Esophagus (tissue), 2 donors: ENCODE data around the gene FBN1. TPM values are rescaled to one million over a fixed set of nuclear protein-coding genes. Genes with fewer than 3 reads are reported as not detected.

Source experiments
- H3K27ac ChIP-seq, 2 donors: one replicate each; pipeline ENCODE4 v1.5.1; 2013; ENCODE audit warnings: low read depth in 2 of 2, mild to moderate bottlenecking in 2 of 2, inconsistent platforms in 1 of 2, low read length in 1 of 2, moderate library complexity in 1 of 2
- H3K27me3 ChIP-seq, 2 donors: one replicate each; pipeline ENCODE4 v1.6.1; 2013; ENCODE audit warnings: low read length in 2 of 2, control low read depth in 1 of 2, mild to moderate bottlenecking in 1 of 2; ENCODE audit not compliant: insufficient read depth in 2 of 2, control insufficient read depth in 1 of 2
- H3K36me3 ChIP-seq, 2 donors: one replicate each; pipeline ENCODE4 v1.6.1; 2013; ENCODE audit warnings: low read length in 1 of 2; ENCODE audit not compliant: control insufficient read depth in 2 of 2, insufficient read depth in 2 of 2
- H3K4me1 ChIP-seq, 2 donors: one replicate each; pipeline ENCODE4 v1.6.1; 2013; ENCODE audit warnings: low read length in 1 of 2; ENCODE audit not compliant: control insufficient read depth in 2 of 2, insufficient read depth in 2 of 2
- H3K4me3 ChIP-seq, 2 donors: one replicate each; pipeline ENCODE4 v1.5.1; 2013; ENCODE audit warnings: low read length in 2 of 2, mild to moderate bottlenecking in 2 of 2, low read depth in 1 of 2, moderate library complexity in 1 of 2
- H3K9me3 ChIP-seq, 2 donors: one replicate each; pipeline ENCODE4 v1.6.1; 2013; ENCODE audit warnings: mild to moderate bottlenecking in 2 of 2, low read depth in 1 of 2, low read length in 1 of 2, moderate library complexity in 1 of 2; ENCODE audit not compliant: control insufficient read depth in 2 of 2, insufficient read depth in 1 of 2
- WGBS, 2 donors: extraction: QIAGEN DNeasy Blood & Tissue Kit; methylation state at CpG; one replicate each; pipeline ENCODE4 v1.1.7; 2013; 5-methylcytosine and 5-hydroxymethylcytosine counted together
- polyA plus RNA-seq, 2 donors: library from polyadenylated mRNA; stranded (reverse); fragments of 200-250 nt; gene quantifications; one replicate each; pipeline ENCODE4 v1.2.3, GENCODE V29; 2013
- donor health status: healthy with polysubstance abuse.
- donor health status: Bipolar disorder and iron deficiency.

Gene FBN1
- polyA plus RNA-seq, 2 donors, result 1.8 to 6.4 TPM

DNA sequence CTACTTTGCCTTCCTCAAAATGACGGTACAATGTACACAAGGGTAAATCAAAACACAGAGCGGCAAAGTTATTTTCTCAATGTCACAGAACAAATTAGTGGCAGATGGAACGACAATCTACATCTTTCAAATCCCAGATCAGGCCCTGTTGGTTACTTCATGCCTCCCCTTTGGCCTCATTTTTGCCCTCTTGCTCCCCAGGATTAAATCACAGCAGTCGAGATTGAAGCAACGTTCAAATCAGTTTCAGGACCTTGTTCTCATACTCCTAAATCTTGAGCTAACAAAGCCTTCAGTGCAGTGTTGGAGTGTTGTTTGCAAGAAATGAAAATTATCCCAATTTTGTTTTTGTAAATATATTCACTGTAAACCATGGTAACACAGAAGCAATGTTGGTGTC lies 91.4 kb downstream of the FBN1 start:
- H3K4me3 ChIP-seq, result no peak overlapping the region
- no peaks in the 10 kb centered on the region for H3K4me1 ChIP-seq
- no peaks in the 10 kb centered on the region for H3K9me3 ChIP-seq
- no peak overlapping the region for H3K27ac ChIP-seq
- WGBS, 2 donors, result 77 to 83% methylated on average over 5 of the region's 5 CpGs
- H3K27me3 ChIP-seq, result no peaks in the 10 kb centered on the region
- no peaks in the 10 kb centered on the region for H3K36me3 ChIP-seq

DNA sequence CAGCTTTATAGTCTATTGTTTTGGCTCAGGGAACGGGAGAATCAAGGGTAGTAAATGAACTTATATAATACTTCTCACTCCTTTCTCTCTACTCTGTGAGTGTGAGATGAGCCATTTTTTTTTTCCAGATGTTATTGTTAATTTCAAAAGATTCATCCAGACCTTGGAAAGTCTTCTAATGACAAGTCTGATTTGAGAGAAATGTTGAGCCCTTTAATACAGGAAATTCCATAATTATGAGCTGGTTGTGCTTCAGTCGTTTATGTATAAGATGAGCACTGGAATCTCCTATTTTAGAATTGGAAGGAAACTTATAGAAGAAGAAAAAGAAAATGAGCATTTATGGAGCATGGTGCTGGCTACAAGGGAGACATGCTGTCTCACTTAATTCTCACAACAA lies 92.0 kb downstream of the FBN1 start:
- 61 to 63% methylated on average over 2 of the region's 2 CpGs for WGBS, 2 donors
- no peak overlapping the region for H3K27ac ChIP-seq
- no peak overlapping the region for H3K4me3 ChIP-seq
- H3K36me3 ChIP-seq, result no peaks in the 10 kb centered on the region
- H3K9me3 ChIP-seq, result no peaks in the 10 kb centered on the region
- no peaks in the 10 kb centered on the region for H3K27me3 ChIP-seq
- no peaks in the 10 kb centered on the region for H3K4me1 ChIP-seq

DNA sequence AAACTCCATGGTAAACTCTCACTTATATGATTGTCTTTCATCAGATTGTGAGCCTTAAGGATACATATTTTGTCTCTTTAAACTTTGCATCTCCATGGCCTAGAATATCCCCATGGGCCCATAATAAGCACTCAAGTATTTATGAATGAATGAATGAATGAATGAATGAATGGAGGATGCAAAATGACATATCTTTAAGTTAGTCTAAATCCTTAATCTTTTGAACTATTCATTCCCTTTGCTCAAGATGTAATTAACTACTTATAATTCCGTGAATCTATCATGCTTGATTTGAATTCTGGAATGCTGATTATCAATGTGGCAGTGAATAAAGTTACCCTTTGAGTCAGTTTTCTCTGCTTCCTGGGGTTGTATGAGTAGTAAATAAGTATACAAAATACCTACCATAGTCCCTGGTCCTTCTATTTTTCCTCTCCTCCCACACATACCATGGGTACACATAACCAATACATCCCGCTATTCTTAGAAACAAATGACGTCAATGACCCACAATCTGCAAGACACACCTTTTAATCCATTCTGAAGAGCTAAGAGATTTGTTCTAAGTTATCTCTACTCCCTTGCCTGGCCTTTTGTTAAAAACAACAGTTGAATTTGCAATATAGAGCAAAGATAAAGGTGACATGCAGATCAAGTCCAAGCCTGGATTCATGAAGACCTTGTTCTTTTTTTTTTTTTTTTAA lies 94.5 kb downstream of the FBN1 start:
- WGBS, 2 donors, result 76 to 81% methylated on average over 3 of the region's 3 CpGs
- Histone ChIP-seq H3K4me1 (no peaks in the 10 kb centered on the region), H3K4me3 (no peak overlapping the region)

DNA sequence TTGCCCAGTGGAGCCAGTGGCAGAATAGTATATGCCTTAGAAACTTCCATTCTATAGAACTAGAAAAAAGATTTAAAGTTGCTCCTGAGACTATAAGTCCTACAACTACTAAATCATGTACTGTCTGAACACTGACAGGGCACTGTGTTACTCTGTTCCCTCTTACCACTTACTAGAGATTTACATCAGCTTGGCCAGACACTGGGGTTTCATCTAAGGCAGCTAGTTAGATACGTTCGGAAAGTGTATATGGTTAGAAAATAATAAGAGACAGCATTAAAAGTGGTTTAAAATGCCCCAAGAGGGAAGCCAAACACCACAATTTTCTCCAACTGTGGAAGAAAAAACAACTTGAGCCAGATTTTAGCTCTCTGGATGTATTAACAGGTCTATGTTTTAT lies 97.1 kb downstream of the FBN1 start:
- Histone ChIP-seq H3K9me3 (no peaks in the 10 kb centered on the region), H3K27ac (no peak overlapping the region), H3K4me3 (no peak overlapping the region), H3K4me1 (no peaks in the 10 kb centered on the region), H3K27me3 (no peaks in the 10 kb centered on the region), H3K36me3 (no peaks in the 10 kb centered on the region)
- 81 to 86% methylated on average over 2 of the region's 2 CpGs for WGBS, 2 donors

More for the DNA sequence above, 94.5 kb downstream of the FBN1 start:
- Histone ChIP-seq H3K27me3 (no peaks in the 10 kb centered on the region), H3K9me3 (no peaks in the 10 kb centered on the region), H3K36me3 (no peaks in the 10 kb centered on the region), H3K27ac (no peak overlapping the region)

DNA sequence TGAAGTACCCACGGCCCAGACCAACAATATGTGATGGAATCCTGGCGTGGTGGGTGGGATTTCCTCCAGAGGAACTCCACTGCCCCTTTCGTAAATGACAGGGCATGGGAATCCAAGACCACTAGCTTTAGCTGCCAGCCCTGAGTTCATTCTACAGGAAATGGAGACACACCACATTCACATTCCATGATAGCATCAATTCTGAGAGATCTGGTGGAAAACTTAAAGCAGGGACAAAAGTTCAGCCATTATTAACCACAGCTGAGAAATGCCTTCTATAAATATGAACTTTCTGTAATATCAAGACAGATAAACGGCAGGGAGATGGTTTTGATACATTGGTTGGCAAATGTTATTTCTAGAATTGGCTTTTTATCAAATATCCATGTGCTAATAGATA lies 98.2 kb downstream of the FBN1 start:
- Histone ChIP-seq H3K27me3 (no peaks in the 10 kb centered on the region), H3K9me3 (no peaks in the 10 kb centered on the region), H3K4me1 (no peaks in the 10 kb centered on the region), H3K27ac (no peak overlapping the region), H3K4me3 (no peak overlapping the region), H3K36me3 (no peaks in the 10 kb centered on the region)
- 63 to 64% methylated on average over 4 of the region's 4 CpGs for WGBS, 2 donors

DNA sequence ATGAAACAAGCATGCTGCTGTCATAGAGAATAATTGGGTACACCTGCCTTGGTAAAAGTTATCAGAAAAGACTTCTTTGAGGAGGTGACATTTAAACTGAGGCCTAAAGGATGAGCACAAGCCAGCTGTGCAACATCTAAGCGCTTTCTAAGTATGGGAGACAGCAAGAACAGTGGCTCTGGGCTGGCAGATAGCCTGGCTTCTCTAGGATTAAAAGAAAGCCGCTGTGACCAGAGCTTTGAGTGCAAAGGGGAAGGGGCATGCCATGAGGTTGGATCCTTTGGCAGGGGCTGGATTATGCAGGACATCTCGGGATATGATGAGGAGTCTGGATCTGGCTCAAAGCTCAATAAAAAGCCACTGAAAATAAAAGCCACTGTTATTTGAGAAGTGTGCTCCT lies 99.2 kb downstream of the FBN1 start:
- Histone ChIP-seq H3K27me3 (no peaks in the 10 kb centered on the region), H3K27ac (no peak overlapping the region), H3K4me3 (no peak overlapping the region), H3K4me1 (peaks cover 0 to 3% of the 10 kb centered on the region in 2 donors), H3K9me3 (no peaks in the 10 kb centered on the region), H3K36me3 (no peaks in the 10 kb centered on the region)
- WGBS, 2 donors, result 76 to 84% methylated on average over 3 of the region's 3 CpGs

DNA sequence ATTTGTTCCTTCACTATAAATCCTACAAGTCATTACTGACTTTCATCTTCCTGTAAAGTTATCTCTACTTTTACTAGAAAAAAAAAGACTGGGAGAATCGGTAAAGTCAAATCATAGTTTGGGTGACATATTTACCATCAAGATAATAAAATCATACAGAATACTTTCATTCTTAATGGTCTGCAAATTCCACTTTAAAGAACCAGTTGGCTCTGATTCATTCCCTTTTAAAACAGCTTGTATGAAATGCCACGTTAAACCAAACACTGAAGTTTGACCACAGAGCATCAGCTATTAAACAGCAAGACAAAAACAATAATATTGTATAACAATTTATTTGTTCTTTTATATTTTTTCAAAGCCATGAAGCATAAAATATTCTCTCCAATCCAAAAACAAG lies 100.7 kb downstream of the FBN1 start:
- H3K4me1 ChIP-seq, result peaks cover 0 to 3% of the 10 kb centered on the region in 2 donors
- no peaks in the 10 kb centered on the region for H3K36me3 ChIP-seq
- 53 to 54% methylated on average over 2 of the region's 2 CpGs for WGBS, 2 donors
- H3K9me3 ChIP-seq, result no peaks in the 10 kb centered on the region
- no peaks in the 10 kb centered on the region for H3K27me3 ChIP-seq
- H3K4me3 ChIP-seq, result no peak overlapping the region
- H3K27ac ChIP-seq, result no peak overlapping the region

DNA sequence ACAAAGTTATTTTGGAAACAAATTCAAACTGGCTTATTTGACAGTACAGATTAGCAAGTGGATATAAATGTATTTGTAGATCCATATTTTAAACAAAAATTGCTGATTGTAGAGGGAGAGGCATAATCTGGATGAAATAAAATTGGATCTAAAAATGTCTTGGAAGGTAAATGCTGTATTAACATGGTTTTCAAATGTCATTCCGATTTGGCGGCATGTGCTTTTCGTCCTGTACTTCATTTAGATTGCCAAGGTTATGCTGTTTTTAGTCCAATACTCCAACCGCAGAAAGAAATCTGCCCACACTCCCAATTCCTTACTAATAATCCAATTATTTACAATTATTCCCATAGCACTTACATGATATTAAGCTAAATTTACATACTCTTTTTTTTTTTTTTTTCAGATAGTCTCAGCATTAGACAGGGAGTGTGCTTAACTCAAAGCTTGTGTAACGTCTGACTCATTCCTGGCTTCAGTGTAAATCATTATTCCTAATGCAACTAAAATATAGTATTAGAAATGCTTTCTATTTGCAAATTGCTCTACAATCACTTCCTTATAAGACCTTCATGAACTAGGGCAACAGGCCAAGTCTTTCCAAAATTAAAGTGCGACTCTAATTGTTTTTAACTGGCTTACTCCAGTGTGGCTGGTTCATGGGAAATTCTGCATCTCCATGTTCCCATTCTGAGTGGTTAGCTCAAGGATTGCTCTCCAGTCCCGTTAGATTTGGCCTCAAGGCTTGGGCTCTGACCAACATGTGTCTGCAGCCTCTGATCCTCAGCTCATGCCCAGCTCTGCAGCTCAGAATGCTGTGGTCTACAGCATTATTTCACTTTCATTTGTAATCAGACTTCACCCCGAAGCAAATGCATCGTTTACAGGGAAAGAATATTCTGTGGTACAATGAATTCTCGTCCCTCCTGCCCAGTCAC lies 103.9 kb downstream of the FBN1 start:
- 39 to 48% methylated on average over 10 of the region's 10 CpGs for WGBS, 2 donors
- Histone ChIP-seq H3K36me3 (no peaks in the 10 kb centered on the region), H3K27me3 (peaks cover 0 to 4% of the 10 kb centered on the region in 2 donors), H3K27ac (peak overlapping the region in 1 of 2 donors; percentile 42), H3K9me3 (no peaks in the 10 kb centered on the region), H3K4me3 (no peak overlapping the region), H3K4me1 (peaks cover 0 to 3% of the 10 kb centered on the region in 2 donors)

DNA sequence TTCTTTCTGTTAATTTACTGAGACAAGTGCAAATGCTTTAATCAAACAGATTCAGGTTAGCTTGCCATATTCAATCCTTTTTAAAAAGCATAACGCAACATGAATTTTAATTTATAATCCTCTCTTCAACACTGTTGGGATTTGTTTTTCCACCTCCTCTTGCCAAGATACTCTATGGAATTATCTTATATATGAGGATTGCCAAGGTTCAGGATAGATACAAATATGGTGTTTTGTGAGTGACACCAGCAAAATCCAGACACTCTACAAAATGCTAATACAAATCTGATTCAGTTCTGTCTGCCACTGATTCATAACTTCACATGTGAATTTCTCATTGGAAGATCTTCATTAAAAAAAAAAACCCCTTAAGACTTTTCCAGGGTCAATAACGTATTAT lies 104.8 kb downstream of the FBN1 start:
- H3K36me3 ChIP-seq, result no peaks in the 10 kb centered on the region
- 77 to 82% methylated on average over 2 of the region's 2 CpGs for WGBS, 2 donors
- no peak overlapping the region for H3K27ac ChIP-seq

More for the DNA sequence above, 104.8 kb downstream of the FBN1 start:
- Histone ChIP-seq H3K4me3 (no peak overlapping the region), H3K4me1 (peaks cover 0 to 3% of the 10 kb centered on the region in 2 donors), H3K27me3 (peaks cover 0 to 4% of the 10 kb centered on the region in 2 donors), H3K9me3 (no peaks in the 10 kb centered on the region)
